ENCODE data around the gene DLGAP4.

GRCh38 chr20:36447101-36447500 lies 141.0 kb downstream of the DLGAP4 start:
- TF ChIP-seq GLIS3 (CRISPR knock-in tag; IDR thresholded peaks at IDR 0.05) = no peak
- TF ChIP-seq, protein P1, sequence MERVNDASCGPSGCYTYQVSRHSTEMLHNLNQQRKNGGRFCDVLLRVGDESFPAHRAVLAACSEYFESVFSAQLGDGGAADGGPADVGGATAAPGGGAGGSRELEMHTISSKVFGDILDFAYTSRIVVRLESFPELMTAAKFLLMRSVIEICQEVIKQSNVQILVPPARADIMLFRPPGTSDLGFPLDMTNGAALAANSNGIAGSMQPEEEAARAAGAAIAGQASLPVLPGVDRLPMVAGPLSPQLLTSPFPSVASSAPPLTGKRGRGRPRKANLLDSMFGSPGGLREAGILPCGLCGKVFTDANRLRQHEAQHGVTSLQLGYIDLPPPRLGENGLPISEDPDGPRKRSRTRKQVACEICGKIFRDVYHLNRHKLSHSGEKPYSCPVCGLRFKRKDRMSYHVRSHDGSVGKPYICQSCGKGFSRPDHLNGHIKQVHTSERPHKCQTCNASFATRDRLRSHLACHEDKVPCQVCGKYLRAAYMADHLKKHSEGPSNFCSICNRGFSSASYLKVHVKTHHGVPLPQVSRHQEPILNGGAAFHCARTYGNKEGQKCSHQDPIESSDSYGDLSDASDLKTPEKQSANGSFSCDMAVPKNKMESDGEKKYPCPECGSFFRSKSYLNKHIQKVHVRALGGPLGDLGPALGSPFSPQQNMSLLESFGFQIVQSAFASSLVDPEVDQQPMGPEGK (CRISPR knock-in tag; IDR thresholded peaks at IDR 0.05; ENCODE audit: borderline replicate concordance) = no peak
- no peak for TF ChIP-seq ZFP30 (CRISPR knock-in tag; IDR thresholded peaks at IDR 0.05)
- TF ChIP-seq ZFP3 (CRISPR knock-in tag; IDR thresholded peaks at IDR 0.05) = no peak
- no peak for TF ChIP-seq ESRRG (CRISPR knock-in tag; IDR thresholded peaks at IDR 0.05)
- TF ChIP-seq SNAI2 (CRISPR knock-in tag; IDR thresholded peaks at IDR 0.05) = no peak
- no peak for TF ChIP-seq ZNF8 (CRISPR knock-in tag; IDR thresholded peaks at IDR 0.05)
- no peak for TF ChIP-seq ARNTL (CRISPR knock-in tag; IDR thresholded peaks at IDR 0.05; ENCODE audit: borderline replicate concordance, low read depth)
- no peak for TF ChIP-seq ZNF565 (CRISPR knock-in tag; conservative IDR thresholded peaks at IDR 0.05; ENCODE audit: low read depth)
- TF ChIP-seq BACH2 (CRISPR knock-in tag; IDR thresholded peaks at IDR 0.05; ENCODE audit: borderline replicate concordance) = no peak

All from SK-N-SH treated with all-trans-retinoic acid at 6 μM for 48 hours (cell line).